ENCODE data around the gene MTA3.
"Not testable (repeated sequence)": the region's sequence is repeated elsewhere in the genome, so short reads cannot be mapped to it uniquely, and the experiment has no call there.

The MTA3 gene

DNA sequence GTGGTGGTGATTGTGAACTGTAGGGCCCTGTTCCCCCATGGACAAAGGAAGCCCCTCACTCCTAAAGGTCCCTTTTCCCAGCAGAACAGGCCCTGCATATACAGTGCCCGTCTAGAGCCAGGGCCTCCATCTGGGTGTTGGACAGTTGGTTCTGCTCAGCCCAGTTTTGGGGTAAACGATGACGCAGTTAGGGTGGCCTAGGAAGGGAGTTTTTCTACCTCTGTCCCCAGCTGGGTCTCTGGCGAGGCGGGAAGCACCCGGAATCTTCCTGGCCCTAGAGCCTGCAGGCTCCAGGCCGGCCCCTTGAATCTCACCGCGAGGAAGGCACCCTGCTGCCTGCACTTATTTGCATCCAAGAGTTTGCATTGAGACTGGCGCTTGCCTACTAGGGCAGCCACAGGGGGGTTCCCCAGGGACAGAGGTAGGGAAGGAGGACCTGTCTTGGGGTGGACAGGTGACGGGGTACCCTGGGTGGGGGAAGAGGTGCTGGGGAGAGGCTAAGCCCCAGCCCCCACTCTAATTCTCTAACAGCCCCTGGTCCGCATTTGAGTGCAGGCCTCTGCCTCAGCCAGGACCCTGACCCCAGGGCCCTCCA, 529 bp upstream of the MTA3 start:
- DNase-seq, result peak; percentile 82

DNA sequence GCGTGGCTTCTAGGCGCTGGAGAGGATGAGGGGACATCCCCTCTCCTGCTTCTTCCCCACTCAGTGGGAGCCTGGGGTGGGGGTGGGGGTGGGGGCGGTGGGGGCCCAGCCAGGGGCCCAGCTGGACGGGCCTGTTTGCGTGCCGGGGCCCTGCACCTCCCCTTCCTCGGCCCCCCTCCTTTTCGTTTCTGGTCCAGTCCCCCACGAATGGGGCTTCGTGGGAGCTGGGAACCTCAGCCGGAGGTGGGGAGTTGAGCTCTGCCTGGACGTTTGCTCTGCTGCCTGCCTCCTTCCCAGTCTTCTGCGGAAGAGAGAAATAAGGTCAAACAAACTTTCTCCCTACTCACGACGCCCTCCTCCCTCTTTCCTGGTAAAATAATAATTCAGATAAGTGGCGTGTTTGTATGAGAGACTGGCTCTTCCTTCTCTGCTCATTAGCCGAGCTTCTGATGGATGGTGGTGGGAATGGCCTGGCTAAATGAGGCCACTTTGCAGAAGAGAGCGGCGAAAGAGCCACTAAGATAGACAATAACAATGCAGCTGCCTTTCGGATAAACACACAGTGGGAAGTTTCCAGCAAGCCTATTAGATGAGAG, 782 bp downstream of the MTA3 start:
- DNase-seq, result peak; percentile 79

DNA sequence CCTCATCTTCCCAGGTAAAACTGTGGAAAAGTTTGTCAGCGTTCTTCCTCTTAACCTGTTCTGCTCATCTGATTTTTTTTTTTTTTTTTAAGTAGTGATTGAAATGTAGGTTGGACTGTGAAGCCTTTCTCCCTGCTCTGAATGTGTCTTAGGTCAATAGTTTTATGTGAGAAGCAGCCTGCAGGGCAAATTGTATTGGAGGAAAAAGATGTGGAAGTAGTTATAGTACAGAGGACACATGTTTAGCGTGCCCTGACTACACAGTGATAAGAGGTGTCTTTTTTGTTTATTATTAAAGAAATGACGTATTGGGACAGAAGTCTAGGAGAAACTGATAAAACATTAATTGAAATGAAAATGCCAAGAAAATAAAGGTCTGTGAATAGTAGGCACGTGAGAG, 1.5 kb downstream of the MTA3 start:
- peak; percentile 41 for DNase-seq

DNA sequence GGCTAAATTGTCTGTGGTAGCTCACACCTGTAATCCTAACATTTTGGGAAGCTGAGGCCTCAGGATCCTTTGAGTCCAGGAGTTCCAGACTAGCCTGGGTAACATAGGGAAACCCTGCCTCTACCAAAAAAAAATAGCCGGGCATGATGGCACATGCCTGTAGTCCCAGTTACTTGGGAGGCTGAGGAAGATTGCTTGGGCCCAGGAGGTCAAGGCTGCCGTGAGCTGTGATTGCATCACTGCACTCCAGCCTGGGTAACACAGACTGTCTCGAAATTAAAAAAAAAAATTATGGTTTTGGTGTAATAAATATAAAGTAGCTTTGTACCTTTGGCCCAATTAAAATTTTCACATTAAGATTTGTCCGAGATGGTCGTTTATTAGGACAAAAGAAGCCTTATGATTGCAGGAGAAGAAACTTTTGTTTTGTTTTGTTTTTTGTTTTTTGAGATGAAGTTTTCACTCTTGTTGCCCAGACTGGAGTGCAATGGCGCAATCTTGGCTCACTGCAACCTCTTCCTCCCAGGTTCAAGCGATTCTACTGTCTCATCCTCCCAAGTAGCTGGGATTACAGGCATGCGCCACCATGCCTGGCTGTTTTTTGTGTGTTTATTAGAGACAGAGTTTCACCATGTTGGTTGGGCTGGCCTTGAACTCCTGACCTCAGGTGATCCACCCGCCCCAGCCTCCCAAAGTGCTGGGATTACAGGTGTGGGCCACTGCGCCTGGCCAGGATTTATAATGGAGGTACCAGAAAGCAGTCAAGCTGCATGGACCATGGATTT, 4.1 kb downstream of the MTA3 start:
- DNase-seq, result no peak

DNA sequence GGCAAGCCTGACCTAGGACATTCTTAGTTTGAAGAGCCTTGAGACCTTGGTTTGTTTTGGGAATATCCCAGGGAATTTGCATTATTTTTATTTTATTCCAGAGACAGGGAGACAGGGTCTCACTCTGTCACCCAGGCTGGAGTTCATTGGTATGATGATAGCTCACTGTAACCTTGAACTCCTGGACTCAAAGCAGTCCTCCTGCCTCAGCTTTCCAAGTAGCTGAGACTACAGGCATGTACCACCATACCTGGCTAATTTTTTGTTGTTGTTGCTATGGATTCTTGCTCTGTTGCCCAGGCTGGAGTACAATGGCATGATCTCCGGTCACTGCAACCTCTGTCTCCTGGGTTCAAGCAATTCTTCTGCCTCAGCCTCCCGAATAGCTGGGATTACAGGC, 4.8 kb downstream of the MTA3 start:
- no peak for DNase-seq

DNA sequence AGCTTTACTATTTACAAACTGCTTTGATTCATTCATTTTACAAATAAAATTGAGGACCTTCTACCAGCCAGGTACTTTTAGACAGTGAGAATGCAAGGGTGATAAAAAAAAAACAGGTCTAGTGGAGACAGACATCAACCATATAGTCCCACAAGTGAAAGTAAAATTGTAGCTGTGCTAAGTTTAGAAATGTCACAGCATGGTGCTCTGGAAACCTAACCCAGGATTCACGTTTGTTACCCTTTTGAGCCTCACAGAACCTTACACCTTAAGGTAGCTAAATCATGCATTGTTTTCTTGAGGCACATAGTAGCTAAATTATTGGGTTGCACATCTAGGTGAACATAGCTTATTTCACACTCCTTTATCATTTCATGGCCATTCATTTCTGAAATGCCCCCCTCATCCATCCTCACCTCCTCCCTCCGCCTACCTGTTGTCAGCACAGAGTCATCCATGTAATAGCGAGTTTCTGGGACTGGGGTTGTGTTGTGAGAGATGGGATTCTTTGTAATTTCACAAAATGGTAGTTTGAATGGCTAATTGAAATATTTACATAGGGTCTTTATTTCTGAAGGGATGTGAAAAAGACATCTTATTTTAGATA, 7.1 kb downstream of the MTA3 start:
- DNase-seq, result no peak

DNA sequence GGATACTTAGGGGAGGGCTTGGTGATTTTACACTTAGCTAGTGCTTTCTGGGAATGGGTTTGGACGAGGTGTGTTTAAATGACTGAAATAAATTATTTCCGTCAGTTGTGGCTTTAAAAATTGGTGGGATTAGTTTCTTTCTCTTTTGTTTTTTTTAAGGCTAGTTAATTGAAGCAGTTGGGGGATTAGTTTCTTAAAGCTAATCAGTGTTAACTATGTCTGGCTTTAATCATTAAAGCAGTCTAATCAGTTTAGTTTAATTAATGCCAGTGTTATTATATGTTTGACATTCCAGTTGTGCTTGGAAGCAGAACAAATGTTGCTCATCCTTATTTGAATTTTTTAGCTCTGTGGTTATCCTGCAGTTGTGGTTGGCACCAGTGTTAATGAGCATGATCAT, 10.2 kb downstream of the MTA3 start:
- no peak for DNase-seq

DNA sequence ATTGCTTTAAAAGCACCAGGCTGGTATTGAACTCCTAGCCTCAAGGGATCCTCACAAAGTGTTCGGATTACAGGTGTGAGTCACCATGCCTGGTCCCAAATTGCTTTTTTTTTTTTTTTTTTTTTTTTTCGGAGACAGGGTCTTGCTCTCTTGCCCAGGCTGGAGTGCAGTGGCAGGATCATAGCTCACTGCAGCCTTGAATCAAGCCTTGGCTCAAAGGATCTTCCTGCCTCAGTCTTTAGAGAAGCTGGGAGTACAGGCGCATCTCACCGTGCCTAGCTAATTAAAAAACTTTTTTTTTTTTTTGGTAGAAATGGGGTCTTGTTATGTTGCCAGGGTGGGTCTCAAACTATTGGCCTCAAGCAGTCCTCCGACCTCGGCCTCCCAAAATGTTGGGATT, 12.8 kb downstream of the MTA3 start:
- DNase-seq, result no peak

DNA sequence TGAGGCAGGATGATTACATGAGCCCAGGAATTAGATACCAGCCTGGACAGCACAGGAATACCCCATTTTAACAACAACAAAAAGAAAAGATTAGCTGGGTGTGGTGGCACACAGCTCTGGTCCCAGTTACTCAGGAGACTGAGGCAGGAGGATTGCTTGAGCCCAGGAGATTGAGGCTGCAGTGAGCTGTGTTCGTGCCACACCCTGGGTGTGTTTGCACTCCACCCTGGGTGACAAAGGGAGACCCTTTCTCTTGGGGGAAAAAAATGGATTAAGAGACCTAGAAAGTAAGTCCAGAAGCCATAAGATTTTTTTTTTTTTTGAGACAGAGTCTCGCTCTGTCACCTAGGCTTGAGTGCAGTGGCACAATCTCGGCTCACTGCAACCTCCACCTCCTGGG, 16.2 kb downstream of the MTA3 start:
- DNase-seq, result not testable (repeated sequence)

DNA sequence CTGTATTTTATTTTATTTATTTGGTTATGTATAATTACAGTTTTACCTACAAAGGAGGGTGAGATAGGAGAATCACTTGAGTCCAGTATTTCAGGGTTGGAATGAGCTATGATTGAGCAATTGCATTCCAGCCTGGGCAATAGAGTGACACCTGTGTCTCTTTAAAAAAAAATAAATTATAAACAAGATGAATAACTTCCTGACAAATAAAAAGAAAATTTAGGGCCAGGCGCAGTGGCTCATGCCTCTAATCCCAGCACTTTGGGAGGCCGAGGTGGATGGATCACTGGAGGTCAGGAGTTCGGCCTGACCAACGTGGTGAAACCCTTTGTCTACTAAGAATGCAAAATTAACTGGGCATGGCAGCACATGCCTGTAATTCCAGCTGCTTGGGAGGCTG, 17.3 kb downstream of the MTA3 start:
- no peak for DNase-seq

DNA sequence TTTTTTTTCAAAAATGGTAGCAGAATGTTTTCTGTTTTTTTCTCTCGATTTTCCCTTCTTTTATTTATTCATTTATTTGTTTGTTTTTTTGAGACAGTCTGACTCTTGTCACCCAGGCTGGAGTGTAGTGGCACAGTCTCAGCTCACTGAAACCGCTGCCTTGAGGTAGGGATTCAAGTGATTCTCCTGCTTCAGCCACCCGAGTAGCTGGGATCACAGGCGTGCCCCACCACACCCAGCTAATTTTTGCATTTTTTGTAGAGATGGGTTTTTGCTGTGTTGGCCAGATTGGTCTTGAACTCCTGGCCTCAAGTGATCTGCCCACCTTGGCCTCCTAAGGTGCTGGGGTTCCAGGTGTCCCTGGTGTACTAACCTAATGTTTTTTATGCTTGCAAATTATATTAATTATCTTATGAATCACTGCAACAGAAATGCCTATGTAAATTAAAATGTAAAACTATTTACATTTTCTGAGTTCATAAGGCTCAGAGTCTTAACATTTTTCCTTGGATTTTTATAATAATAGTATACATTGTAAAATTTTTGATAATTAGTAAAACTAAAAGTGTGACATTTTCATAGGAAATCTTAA, 19.2 kb downstream of the MTA3 start:
- no peak for DNase-seq

DNA sequence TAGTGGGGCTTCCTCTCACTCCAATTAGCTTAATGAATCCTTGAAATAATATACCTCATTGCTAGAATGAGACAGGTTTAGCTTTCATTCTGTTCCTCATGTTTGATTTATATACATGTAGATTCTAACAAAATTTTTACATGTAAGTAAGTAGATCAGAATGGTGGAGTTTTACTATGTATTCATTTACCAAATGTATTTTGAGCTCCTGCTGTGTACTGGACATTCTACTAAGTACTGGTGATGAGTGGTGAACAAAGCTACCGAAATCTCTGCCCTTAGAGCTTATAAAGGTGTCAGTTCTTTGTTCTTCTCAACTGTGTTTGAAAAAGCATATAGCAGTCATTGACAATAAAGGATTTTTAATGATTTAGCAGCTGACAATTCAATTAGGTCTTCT, 19.7 kb downstream of the MTA3 start:
- no peak for DNase-seq

DNA sequence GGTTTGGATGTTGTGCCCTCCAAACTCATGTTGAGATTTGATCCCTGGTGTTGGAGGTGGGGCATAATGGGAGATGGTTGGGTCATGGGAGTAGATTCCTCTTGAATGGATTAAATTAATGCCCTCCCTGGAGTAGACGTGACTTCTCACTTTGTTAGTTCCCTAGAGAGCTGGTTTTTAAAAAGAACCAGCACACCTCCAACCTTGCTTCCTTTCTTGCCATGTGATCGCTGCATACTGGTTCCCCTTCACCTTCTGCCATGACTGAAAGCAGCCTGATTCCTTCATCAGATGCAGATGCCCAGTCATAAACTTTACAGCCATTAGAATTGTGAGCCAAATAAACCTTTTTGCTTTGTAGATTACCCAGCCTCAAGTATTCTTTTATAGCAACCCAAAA, 21.7 kb downstream of the MTA3 start:
- no peak for DNase-seq

DNA sequence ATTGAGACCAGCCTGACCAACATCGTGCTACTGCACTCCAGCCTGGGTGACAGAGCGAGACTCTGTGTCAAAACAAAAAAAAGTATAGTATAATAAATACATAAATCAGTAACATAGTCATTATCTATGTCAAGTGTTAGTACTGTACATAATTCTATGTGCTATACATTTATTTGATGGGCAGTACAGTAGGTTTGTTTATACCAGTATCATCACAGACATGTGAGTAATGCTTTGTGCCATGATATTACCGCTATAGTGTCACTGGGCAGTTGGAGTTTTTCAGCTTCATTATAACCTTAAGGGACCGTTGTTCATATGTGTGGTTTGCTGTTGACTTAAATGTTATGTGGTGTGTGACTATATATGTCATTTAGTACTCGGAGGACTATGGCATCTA, 24.9 kb downstream of the MTA3 start:
- DNase-seq, result no peak

DNA sequence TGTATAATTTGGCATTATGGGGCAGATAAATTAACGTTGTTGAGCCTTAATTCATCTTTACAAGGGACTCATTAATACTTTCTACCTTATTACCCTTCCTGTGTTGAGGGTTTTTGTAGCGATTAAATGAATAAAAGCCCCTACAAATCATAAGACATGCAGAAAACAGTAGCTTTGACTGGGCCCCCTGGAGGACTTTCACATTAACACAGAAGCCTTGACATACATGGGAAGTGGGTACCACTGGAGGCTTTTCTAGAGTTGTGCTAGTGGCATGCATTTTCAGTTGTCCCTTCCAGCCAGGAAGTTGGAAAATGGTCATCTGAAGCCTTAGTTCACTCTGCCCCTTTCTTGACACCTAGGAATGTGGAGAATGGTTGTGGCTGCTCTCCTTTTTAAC, 30.2 kb downstream of the MTA3 start:
- DNase-seq, result no peak

DNA sequence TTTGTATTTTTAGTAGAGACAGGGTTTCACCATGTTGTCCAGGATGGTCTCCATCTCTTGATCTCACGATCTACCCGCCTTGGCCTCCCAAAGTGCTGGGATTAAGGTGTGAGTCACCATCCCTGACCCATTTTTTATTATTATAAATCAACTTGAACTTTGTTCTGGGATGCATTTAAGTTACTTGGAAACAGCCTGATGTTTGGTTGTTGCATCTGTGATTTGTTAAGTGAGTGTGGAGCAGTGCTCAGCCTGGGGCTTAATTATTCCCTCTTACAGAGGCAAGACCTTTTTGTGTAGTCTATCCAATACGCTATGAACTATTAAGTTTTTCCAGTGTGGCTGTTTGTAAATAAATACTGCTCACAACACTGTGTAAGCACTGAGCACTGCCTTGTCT, 32.6 kb downstream of the MTA3 start:
- DNase-seq, result no peak

DNA sequence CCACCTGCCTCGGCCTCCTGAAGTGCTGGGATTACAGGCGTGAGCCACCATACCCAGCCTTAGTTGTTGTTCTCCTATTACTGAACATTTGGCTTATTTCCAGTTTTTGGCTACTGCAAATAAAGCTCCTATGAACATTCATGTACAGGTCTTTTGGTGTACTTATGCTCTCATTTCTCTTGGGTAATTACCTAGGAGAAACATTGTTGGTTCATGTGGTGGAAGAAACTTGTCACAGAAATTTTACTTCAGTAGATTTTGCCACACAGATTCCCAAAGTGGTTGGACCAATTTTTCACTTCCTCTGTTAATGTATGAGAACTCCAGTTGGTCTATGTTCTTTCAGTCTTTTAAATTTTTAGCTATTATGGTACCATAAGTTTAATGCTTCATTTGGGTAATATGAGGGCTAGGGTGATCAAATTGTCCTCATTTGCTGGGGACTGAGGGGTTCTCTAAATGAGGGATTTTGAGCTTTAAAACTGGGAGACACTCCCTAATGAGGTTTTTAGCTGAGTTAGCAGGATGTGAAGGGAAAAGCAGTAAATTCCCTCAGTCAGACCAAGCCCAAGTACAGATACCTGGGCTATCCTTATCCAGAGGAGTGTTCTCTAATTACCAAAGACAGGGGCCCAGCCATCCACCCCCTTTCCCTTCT, 33.9 kb downstream of the MTA3 start:
- DNase-seq, result no peak

DNA sequence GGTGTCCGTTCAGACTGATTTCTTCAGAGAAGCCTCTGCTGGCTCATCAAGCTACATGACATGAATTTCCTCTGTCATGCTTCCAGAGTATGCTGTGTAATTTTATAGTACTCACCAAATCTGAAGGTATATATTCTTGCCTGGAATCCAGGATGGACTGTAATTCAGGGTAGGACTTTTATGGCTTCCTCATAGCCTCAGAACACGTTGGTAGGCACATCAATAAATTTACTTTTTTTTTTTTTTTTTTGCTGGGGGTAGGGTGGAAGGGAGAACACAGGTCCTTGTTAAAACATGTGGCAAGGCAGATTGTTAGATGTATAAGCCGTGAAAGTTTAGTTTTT, 34.4 kb downstream of the MTA3 start:
- no peak for DNase-seq

DNA sequence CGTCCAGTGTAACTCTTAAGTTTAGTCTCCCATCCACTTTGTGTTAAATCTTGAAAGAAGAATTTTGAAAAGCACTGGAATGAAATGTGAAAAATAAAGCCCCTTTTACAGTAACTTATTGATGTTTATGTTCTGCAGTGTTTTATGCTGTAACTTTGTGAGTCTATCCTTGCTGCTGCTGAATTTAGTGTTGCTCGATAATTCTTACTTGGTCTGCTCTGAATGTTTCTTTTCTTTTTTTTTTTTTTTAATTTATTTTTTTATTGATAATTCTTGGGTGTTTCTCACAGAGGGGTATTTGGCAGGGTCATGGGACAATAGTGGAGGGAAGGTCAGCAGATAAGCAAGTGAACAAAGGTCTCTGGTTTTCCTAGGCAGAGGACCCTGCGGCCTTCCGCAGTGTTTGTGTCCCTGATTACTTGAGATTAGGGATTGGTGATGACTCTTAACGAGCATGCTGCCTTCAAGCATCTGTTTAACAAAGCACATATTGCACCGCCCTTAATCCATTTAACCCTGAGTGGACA, 36.0 kb downstream of the MTA3 start:
- DNase-seq, result not testable (repeated sequence)

DNA sequence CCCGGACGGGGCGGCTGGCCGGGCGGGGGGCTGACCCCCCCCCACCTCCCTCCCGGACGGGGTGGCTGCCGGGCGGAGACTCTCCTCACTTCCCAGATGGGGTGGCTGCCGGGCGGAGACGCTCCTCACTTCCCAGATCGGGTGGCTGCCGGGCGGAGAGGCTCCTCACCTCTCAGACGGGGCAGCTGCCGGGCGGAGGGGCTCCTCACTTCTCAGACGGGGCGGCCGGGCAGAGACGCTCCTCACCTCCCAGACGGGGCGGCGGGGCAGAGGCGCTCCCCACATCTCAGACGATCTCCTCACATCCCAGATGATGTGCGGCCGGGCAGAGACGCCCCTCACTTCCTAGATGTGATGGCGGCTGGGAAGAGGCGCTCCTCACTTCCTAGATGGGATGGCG, 37.7 kb downstream of the MTA3 start:
- not testable (repeated sequence) for DNase-seq

DNA sequence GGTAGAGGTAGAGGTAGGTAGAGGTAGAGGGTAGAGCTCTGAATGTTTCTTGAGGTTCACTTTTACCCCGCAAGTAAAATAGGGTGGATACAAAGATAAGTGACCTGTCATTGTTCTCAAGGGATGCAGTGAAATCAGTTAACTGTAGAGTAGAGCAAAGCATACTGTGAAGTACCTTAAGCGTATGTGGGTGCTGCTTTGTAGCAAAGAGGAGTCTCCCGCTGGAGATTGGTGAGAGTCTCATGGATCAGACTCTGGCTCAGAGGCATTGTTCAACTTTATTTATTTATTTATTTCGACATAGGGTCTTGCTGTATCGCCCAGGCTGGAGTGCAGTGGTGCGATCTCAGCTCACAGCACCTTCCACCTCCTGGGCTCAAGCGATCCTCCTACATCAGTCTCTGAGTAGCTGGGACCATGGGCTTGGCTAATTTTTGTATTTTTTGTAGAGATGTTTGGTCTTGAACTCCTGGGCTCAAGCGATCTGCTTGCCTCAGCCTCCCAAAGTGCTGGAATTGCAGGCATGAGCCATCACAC, 38.7 kb downstream of the MTA3 start:
- DNase-seq, result no peak

DNA sequence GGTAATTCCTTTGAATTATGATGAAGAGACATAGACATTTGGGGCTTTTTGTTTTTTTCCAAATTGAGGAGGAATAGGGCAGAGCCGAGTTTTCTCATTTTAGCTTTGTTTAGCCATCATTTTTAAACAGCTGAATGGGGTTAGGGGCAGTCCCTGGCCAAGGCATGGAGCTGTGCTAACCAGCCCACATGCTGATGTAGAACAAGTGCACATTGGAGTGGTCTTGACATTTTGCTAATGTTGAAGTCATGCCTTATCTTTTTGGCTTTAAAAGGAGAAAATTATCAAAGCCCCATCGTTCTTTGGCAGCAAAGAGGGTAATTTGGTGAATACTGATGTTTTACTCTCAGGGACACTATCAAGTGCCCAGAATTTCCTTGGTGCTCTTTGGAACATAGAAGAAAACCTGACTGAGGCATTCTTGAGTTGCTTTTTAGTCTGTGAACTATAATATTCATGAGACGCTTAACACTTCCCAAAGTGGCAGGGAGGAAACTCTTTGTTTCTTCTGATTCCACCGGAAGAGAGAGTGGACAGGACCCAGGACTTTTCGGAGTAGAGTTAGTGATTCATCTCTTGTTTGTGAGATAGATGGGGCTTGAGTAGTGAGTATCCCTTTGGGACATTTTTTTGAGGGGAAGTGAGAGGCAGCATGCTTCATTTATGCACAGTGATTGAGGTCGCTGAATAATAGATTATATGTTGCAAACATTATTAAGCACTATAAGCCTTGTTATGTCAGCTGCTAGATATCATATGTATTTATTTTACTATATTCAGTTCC, 45.0 kb downstream of the MTA3 start:
- no peak for DNase-seq
